K562 (cell line): ENCODE results near the gene MLLT11. TPM values are rescaled to one million over a fixed set of nuclear protein-coding genes. Genes with fewer than 3 reads are reported as not detected.

Experiments used
- ARNT ChIP-seq, 2 experiments: fragments of 450-650 bp; IDR thresholded peaks; 2 replicates each; pipeline ENCODE4 v1.6.1; 2016; ENCODE audit warnings: mild to moderate bottlenecking in 1 of 2
- ASH1L ChIP-seq: fragments of 450-650 bp; IDR thresholded peaks from 2 replicates; pipeline ENCODE4 v1.6.1; 2018; ENCODE audit warnings: borderline replicate concordance, mild to moderate bottlenecking, low read depth; ENCODE audit not compliant: partially characterized antibody
- ATF6 ChIP-seq: sonication (generic); formaldehyde crosslinking; IDR thresholded peaks from 2 replicates; pipeline ENCODE4 v1.4.0; 2020; ENCODE audit warnings: mild to moderate bottlenecking, missing genetic modification reagents
- BMI1 ChIP-seq: fragments of 150-350 bp; IDR thresholded peaks from 2 replicates; pipeline ENCODE4 v1.6.1; 2014; ENCODE audit warnings: low read length
- BRD4 ChIP-seq: fragments of 200-600 bp; sonication (generic); IDR thresholded peaks from 2 replicates; pipeline ENCODE4 v1.6.1; 2017; ENCODE audit warnings: inconsistent platforms
- CBX2 ChIP-seq: fragments of 200-600 bp; sonication (generic); IDR thresholded peaks from one replicate; pipeline ENCODE4 v1.6.1; 2012; ENCODE audit warnings: mild to moderate bottlenecking, low read length, inconsistent platforms; ENCODE audit not compliant: insufficient read depth, poor library complexity, severe bottlenecking
- CHD2 ChIP-seq: IDR thresholded peaks from 2 replicates; pipeline ENCODE4 v1.6.1; 2011; ENCODE audit warnings: low read depth, low read length
- DPF2 ChIP-seq: fragments of 450-650 bp; IDR thresholded peaks from 2 replicates; pipeline ENCODE4 v1.6.1; 2016
- ETV6 ChIP-seq, 3 experiments: fragments of 150-350 bp in 1 of 3; sonication (generic) in 1 of 3; formaldehyde crosslinking in 1 of 3; IDR thresholded peaks; 2 replicates each; pipeline versions ENCODE4 v1.6.1 to v1.8.0; 2014 to 2022; ENCODE audit warnings: borderline replicate concordance in 2 of 3, low read depth in 2 of 3, antibody characterized with exemption in 1 of 3, low read length in 1 of 3, mild to moderate bottlenecking in 1 of 3, missing genetic modification reagents in 1 of 3
- HDAC8 ChIP-seq: fragments of 450-650 bp; IDR thresholded peaks from 2 replicates; pipeline ENCODE4 v1.6.1; 2016; ENCODE audit warnings: mild to moderate bottlenecking, missing genetic modification characterization, moderate library complexity, missing compliant biosample characterization
- KLF13 ChIP-seq: fragments of 450-650 bp; IDR thresholded peaks from 2 replicates; pipeline ENCODE4 v1.6.1; 2016; ENCODE audit warnings: missing genetic modification characterization, low read depth, mild to moderate bottlenecking, missing compliant biosample characterization, moderate library complexity, borderline replicate concordance
- MEF2D ChIP-seq: conservative IDR thresholded peaks from 2 replicates; pipeline ENCODE4 v1.6.1; 2016; ENCODE audit warnings: low read depth, missing genetic modification characterization, missing compliant biosample characterization
- MTA2 ChIP-seq: fragments of 450-650 bp; IDR thresholded peaks from 2 replicates; pipeline ENCODE4 v1.6.1; 2016; ENCODE audit warnings: low read depth
- MTA3 ChIP-seq: fragments of 450-650 bp; formaldehyde crosslinking; IDR thresholded peaks from 2 replicates; pipeline ENCODE4 v1.6.1; 2017; ENCODE audit warnings: mild to moderate bottlenecking, borderline replicate concordance
- NFIC ChIP-seq: fragments of 450-650 bp; IDR thresholded peaks from 2 replicates; pipeline ENCODE4 v1.6.1; 2017; ENCODE audit warnings: mild to moderate bottlenecking, inconsistent platforms
- PCBP1 ChIP-seq: fragments of 200-400 bp; formaldehyde crosslinking; IDR thresholded peaks from 2 replicates; pipeline ENCODE4 v1.6.1; 2018; ENCODE audit warnings: mild to moderate bottlenecking, low read depth, low read length; ENCODE audit not compliant: poor library complexity, severe bottlenecking
- PHF21A ChIP-seq: fragments of 450-650 bp; IDR thresholded peaks from 2 replicates; pipeline ENCODE4 v1.6.1; 2017; ENCODE audit warnings: low read depth, borderline replicate concordance
- PML ChIP-seq: IDR thresholded peaks from 2 replicates; pipeline ENCODE4 v1.6.1; 2012; ENCODE audit warnings: low read length, inconsistent platforms
- RFX1 ChIP-seq: fragments of 450-650 bp; IDR thresholded peaks from 2 replicates; pipeline ENCODE4 v1.6.1; 2016; ENCODE audit warnings: mild to moderate bottlenecking, moderate library complexity
- SMC3 ChIP-seq: conservative IDR thresholded peaks from 2 replicates; pipeline ENCODE4 v1.6.1; 2011; ENCODE audit warnings: low read depth, low read length, improper control_type of control experiment; ENCODE audit not compliant: insufficient read depth
- SNIP1 ChIP-seq: fragments of 450-650 bp; IDR thresholded peaks from 2 replicates; pipeline ENCODE4 v1.7.1; 2017; ENCODE audit warnings: low read depth, mild to moderate bottlenecking
- ZNF140 ChIP-seq: fragments of 250-450 bp; sonication (Bioruptor Pico); IDR thresholded peaks from 2 replicates; pipeline ENCODE4 v1.8.0; 2021; ENCODE audit warnings: moderate library complexity, mild to moderate bottlenecking, inconsistent platforms
- ZNF41 ChIP-seq: fragments of 250-450 bp; sonication (Bioruptor Pico); conservative IDR thresholded peaks from 2 replicates; pipeline ENCODE4 v1.4.0; 2020; ENCODE audit warnings: mild to moderate bottlenecking
- ZNF449 ChIP-seq: fragments of 250-450 bp; sonication (Bioruptor Pico); IDR thresholded peaks from 2 replicates; pipeline ENCODE4 v1.8.0; 2022; ENCODE audit warnings: moderate library complexity, mild to moderate bottlenecking, inconsistent platforms
- ZNF551 ChIP-seq: fragments of 250-450 bp; sonication (Bioruptor Pico); IDR thresholded peaks from 2 replicates; pipeline ENCODE4 v1.5.0; 2021; ENCODE audit warnings: mild to moderate bottlenecking, moderate library complexity
- ZNF740 ChIP-seq, 3 experiments: fragments of 200-800 bp in 1 of 3; sonication (Bioruptor generic) in 1 of 3; sonication (generic) in 1 of 3; formaldehyde crosslinking in 1 of 3; IDR thresholded peaks; 2 replicates each; pipeline versions ENCODE4 v1.6.1 to v1.8.0; 2016 to 2022; ENCODE audit warnings: mild to moderate bottlenecking in 2 of 3, missing compliant biosample characterization in 2 of 3, missing genetic modification characterization in 2 of 3, missing genetic modification reagents in 1 of 3
- polyA plus RNA-seq, 8 experiments: library from polyadenylated mRNA; depleted of rRNA in 4 of 8; stranded (reverse) in 5 of 8; unstranded in 3 of 8; fragments of >200 nt; fragmentation: Nextera tagmentation in 2 of 8; fragmentation: Illumina TruSeq in 1 of 8; extraction: Ambion mirVana in 2 of 8; extraction: Trizol in 1 of 8; gene quantifications; 2 replicates each; pipeline versions ENCODE4 v1.2.1 to v1.2.3, GENCODE V29; 2011 to 2014; ENCODE audit warnings: inconsistent platforms in 1 of 8, missing spikeins in 1 of 8
- total RNA-seq, 7 experiments: library from RNA; depleted of rRNA in 6 of 7; stranded (reverse); fragments of >200 nt in 6 of 7; fragmentation: Illumina TruSeq in 2 of 7; extraction: Trizol in 2 of 7; gene quantifications; 2 replicates each; pipeline versions ENCODE4 v1.2.1 to v1.2.3, GENCODE V29; 2011 to 2021; ENCODE audit warnings: low replicate concordance in 1 of 7

The MLLT11 gene
- total and polyA plus RNA-seq, 9 of the 15 experiments (the other 6 are each of a cell fraction or from before 2014, with no cell fraction given) = 12.1 to 91.0 (median 22.0) TPM

GRCh38 chr1:151062741-151063371, 2.7 kb downstream of the MLLT11 start (continued):
- TF ChIP-seq ARNT (IDR thresholded peaks at IDR 0.05) (no peak; a peak in 1 of 4 replicates), HDAC8 (tag) (peak; percentile 68; the same call in 1 of the 2 replicates), PCBP1 (no peak), SMC3 (no peak), BRD4 (no peak), ZNF41 (CRISPR knock-in tag) (no peak), MTA2 (no peak), PML (no peak), CHD2 (no peak), PHF21A (no peak), ATF6 (no peak), RFX1 (peak; percentile 81), MEF2D (tag) (0 out of 2 replicates have a peak, but pooled peaks have one; percentile 42), ASH1L (no peak), ETV6 (IDR thresholded peaks at IDR 0.05; ENCODE audit: borderline replicate concordance in 1 of 2, low read depth in 2 of 2, low read length in 1 of 2) (no peak), ETV6 (CRISPR knock-in tag; IDR thresholded peaks at IDR 0.05; ENCODE audit: borderline replicate concordance) (no peak), NFIC (no peak), MTA3 (0 out of 2 replicates have a peak, but pooled peaks have one; percentile 21), BMI1 (no peak), DPF2 (peak; percentile 83), CBX2 (no peak), ZNF449 (no peak), ZNF140 (CRISPR knock-in tag) (no peak), KLF13 (tag) (no peak), ZNF551 (no peak), ZNF740 (CRISPR knock-in tag; IDR thresholded peaks at IDR 0.05) (no peak), ZNF740 (tag; IDR thresholded peaks at IDR 0.05) (no peak), SNIP1 (no peak)
